C4-2B (cell line): Measurements from ENCODE around the gene FSTL4.
A peak's percentile ranks its signal among the peaks of the same experiment; 100 is the strongest.

Experiments
- H3K27ac ChIP-seq: fragments of 450-650 bp; 2 replicates; pipeline ENCODE4 v1.5.1; 2017
- CTCF ChIP-seq: fragments of 450-650 bp; conservative IDR thresholded peaks from 2 replicates; pipeline ENCODE4 v1.5.1; 2017; ENCODE audit warnings: mild to moderate bottlenecking
- ZFX ChIP-seq: fragments of 450-650 bp; IDR thresholded peaks from 2 replicates; pipeline ENCODE4 v1.6.1; 2017

Gene FSTL4

DNA sequence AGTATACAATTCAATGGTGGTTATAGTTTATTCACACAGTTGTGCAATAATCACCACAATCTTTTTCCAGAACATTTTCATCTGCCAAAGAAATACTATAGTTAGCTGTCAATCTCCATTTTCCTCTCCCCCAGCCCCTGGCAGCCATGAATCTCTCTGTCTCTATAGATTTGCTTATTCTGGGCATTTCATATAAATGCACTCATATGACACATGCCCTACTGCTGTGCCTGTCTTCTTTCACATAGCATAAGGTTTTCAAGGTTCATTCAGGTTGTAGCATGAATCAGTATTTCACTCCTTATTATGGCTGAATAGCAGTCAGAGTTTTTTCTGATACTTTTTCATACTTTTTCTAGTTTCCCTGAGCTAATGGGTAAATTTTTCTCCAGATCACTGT is 432.9 kb downstream of the FSTL4 start:
- no peak overlapping the region for H3K27ac ChIP-seq
- TF ChIP-seq ZFX (no peak), CTCF (no peak)

DNA sequence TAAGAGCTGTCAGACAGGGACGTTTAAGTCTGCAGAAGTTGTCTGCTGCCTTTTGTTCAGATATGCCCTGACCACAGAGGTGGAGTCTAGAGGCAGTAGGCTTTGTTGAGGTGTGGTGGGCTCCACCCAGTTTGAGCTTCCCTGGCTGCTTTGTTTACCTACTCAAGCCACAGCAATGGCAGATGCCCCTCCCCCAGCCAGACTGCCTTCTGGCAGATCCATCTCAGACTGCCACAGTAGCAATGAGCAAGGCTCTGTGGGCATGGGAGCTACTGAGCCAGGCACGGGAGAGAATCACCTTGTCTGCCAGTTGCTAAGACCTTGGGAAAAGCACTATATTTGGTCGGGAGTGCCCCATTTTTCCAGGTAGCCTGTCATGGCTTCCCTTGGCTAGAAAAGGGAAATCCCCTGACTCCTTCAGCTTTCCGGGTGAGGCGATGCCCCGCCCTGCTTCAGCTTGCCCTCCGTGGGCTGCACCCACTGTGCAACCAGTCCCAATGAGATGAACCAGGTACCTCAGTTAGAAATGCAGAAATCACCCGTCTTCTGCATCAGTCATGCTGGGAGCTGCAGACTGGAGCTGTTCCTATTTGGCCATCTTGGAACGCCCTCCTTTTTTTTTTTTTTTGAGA is 441.5 kb downstream of the FSTL4 start:
- peak overlapping the region; percentile 3; the same call in 1 of the 2 replicates for H3K27ac ChIP-seq

DNA sequence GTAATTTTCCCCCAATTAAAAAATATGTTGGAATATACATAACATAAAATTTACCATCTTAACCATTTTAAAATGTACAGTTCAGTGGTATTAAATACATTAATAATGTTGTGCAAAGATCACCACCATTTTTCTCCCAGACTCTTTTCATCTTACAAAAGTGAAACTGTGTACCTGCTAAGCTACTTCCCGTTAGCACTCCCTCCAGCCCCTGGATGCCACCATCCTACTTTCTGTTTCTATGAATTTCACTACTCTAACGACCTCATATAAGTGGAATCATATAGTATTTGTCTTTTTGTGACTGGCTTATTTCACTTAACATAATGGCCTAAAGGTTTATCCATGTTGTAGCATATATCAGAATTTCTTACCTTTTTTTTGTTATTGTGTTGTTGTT is 447.6 kb downstream of the FSTL4 start:
- no peak overlapping the region for H3K27ac ChIP-seq
- TF ChIP-seq ZFX (no peak), CTCF (no peak)

- H3K27ac ChIP-seq: no peak overlapping the region
- no peak for TF ChIP-seq ZFX
- no peak for TF ChIP-seq CTCF
Measured at GRCh38 chr5:133163839-133164238, 448.5 kb downstream of the FSTL4 start.

GRCh38 chr5:133159543-133159942 is 452.8 kb downstream of the FSTL4 start:
- no peak for TF ChIP-seq ZFX
- no peak for TF ChIP-seq CTCF
- no peak overlapping the region for H3K27ac ChIP-seq

GRCh38 chr5:133155326-133155969 is 456.9 kb downstream of the FSTL4 start:
- no peak for TF ChIP-seq ZFX
- TF ChIP-seq CTCF: no peak
- no peak overlapping the region for H3K27ac ChIP-seq

- TF ChIP-seq ZFX (no peak), CTCF (no peak)
- no peak overlapping the region for H3K27ac ChIP-seq
Measured at GRCh38 chr5:133154274-133155075, 457.9 kb downstream of the FSTL4 start.
